HEK293 (cell line): ENCODE data around the gene SF3A1.

Source experiments
- CTCF ChIA-PET: fragments of 350-600 bp; formaldehyde crosslinking; extraction: SDS; loops from one replicate; lab custom pipeline; 2021; ENCODE audit warnings: antibody characterized with exemption; lab: Yijun Ruan, JAX
- POLR2A ChIA-PET: fragments of 300-600 bp; formaldehyde crosslinking; extraction: SDS; loops from one replicate; lab custom pipeline; 2020; ENCODE audit warnings: antibody characterized with exemption, inconsistent platforms; lab: Yijun Ruan, JAX
- H3K27ac ChIP-seq: fragments of 200-500 bp; sonication (Bioruptor generic); 2 replicates; pipeline ENCODE4 v1.5.1; 2014; ENCODE audit warnings: low read depth, low read length, control low read depth, inconsistent platforms; ENCODE audit errors: extremely low read depth
- H3K36me3 ChIP-seq, 2 experiments: fragments of 200-500 bp in 1 of 2; sonication (Bioruptor generic) in 1 of 2; 1 replicate in 1 of 2; 2 replicates in 1 of 2; pipeline ENCODE4 v1.5.1; 2014 to 2017; ENCODE audit warnings: inconsistent platforms in 2 of 2, low read length in 2 of 2; ENCODE audit not compliant: control insufficient read depth in 2 of 2, insufficient read depth in 1 of 2
- H3K4me1 ChIP-seq: fragments of 200-500 bp; sonication (Bioruptor generic); 2 replicates; pipeline ENCODE4 v1.5.1; 2014; ENCODE audit warnings: mild to moderate bottlenecking, low read length, inconsistent platforms; ENCODE audit not compliant: control insufficient read depth, insufficient read depth
- H3K4me3 ChIP-seq: 2 replicates; pipeline ENCODE4 v1.5.1; 2011; ENCODE audit warnings: low read depth, mild to moderate bottlenecking, control low read depth, low read length, moderate library complexity
- H3K9me3 ChIP-seq: fragments of 200-500 bp; sonication (Bioruptor generic); 2 replicates; pipeline ENCODE4 v1.5.1; 2014; ENCODE audit warnings: low read depth, low read length, inconsistent platforms; ENCODE audit not compliant: control insufficient read depth, insufficient read depth
- KLF16 ChIP-seq: fragments of 450-650 bp; formaldehyde crosslinking; IDR thresholded peaks from 2 replicates; pipeline ENCODE4 v1.5.1; 2017; ENCODE audit warnings: missing biosample characterization, missing genetic modification characterization
- KLF7 ChIP-seq: fragments of 450-650 bp; formaldehyde crosslinking; IDR thresholded peaks from 2 replicates; pipeline ENCODE4 v1.5.1; 2016; ENCODE audit warnings: missing biosample characterization, missing genetic modification characterization, borderline replicate concordance
- RBAK ChIP-seq: fragments of 450-650 bp; formaldehyde crosslinking; IDR thresholded peaks from 2 replicates; pipeline ENCODE4 v1.5.1; 2016; ENCODE audit warnings: missing biosample characterization, missing genetic modification characterization
- SETDB1 ChIP-seq: IDR thresholded peaks from one replicate; pipeline ENCODE4 v1.6.1; 2017; ENCODE audit warnings: mild to moderate bottlenecking, low read length, moderate library complexity, mixed read lengths; ENCODE audit not compliant: insufficient read length
- TCF7L2 ChIP-seq: IDR thresholded peaks from 2 replicates; pipeline ENCODE4 v1.6.1; 2011; ENCODE audit warnings: low read depth, mild to moderate bottlenecking, inconsistent platforms, low read length, moderate library complexity, borderline replicate concordance
- TRIM28 ChIP-seq: IDR thresholded peaks from 2 replicates; pipeline ENCODE4 v1.6.1; 2011; ENCODE audit warnings: low read length, control low read depth, borderline replicate concordance
- ZBTB1 ChIP-seq: fragments of 450-650 bp; formaldehyde crosslinking; IDR thresholded peaks from 2 replicates; pipeline ENCODE4 v1.5.1; 2016; ENCODE audit warnings: missing biosample characterization, missing genetic modification characterization
- ZNF112 ChIP-seq: fragments of 450-650 bp; formaldehyde crosslinking; IDR thresholded peaks from 2 replicates; pipeline ENCODE4 v1.5.0; 2017; ENCODE audit warnings: missing biosample characterization, missing genetic modification characterization
- ZNF175 ChIP-seq: fragments of 450-650 bp; formaldehyde crosslinking; IDR thresholded peaks from 2 replicates; pipeline ENCODE4 v1.5.1; 2016; ENCODE audit warnings: missing biosample characterization, missing genetic modification characterization
- ZNF18 ChIP-seq: fragments of 450-650 bp; formaldehyde crosslinking; IDR thresholded peaks from 2 replicates; pipeline ENCODE4 v1.5.1; 2016; ENCODE audit warnings: missing biosample characterization, missing genetic modification characterization
- ZNF223 ChIP-seq: fragments of 450-650 bp; formaldehyde crosslinking; IDR thresholded peaks from 2 replicates; pipeline ENCODE4 v1.5.1; 2016; ENCODE audit warnings: missing biosample characterization, missing genetic modification characterization
- ZNF311 ChIP-seq: fragments of 450-650 bp; formaldehyde crosslinking; IDR thresholded peaks from 2 replicates; pipeline ENCODE4 v1.5.1; 2017; ENCODE audit warnings: missing biosample characterization, missing genetic modification characterization, borderline replicate concordance
- ZNF362 ChIP-seq: fragments of 450-650 bp; formaldehyde crosslinking; IDR thresholded peaks from 2 replicates; pipeline ENCODE4 v1.5.1; 2016; ENCODE audit warnings: missing biosample characterization, missing genetic modification characterization
- ZNF510 ChIP-seq: fragments of 450-650 bp; formaldehyde crosslinking; IDR thresholded peaks from 2 replicates; pipeline ENCODE4 v1.5.1; 2018; ENCODE audit warnings: mild to moderate bottlenecking, missing genetic modification characterization, missing biosample characterization; ENCODE audit not compliant: insufficient replicate concordance
- ZNF529 ChIP-seq: fragments of 450-650 bp; formaldehyde crosslinking; IDR thresholded peaks from 2 replicates; pipeline ENCODE4 v1.5.1; 2017; ENCODE audit warnings: missing genetic modification characterization, missing biosample characterization; ENCODE audit not compliant: insufficient replicate concordance
- ZNF600 ChIP-seq: fragments of 450-650 bp; formaldehyde crosslinking; IDR thresholded peaks from 2 replicates; pipeline ENCODE4 v1.5.1; 2016; ENCODE audit warnings: missing biosample characterization, missing genetic modification characterization
- ZNF768 ChIP-seq: fragments of 450-650 bp; formaldehyde crosslinking; IDR thresholded peaks from 2 replicates; pipeline ENCODE4 v1.5.1; 2018; ENCODE audit warnings: missing biosample characterization, mild to moderate bottlenecking, missing genetic modification characterization
- ZSCAN16 ChIP-seq: fragments of 450-650 bp; formaldehyde crosslinking; IDR thresholded peaks from 2 replicates; pipeline ENCODE4 v1.5.1; 2016; ENCODE audit warnings: missing biosample characterization, missing genetic modification characterization
- TF ChIP-seq, protein P1 (sequence below): fragments of 450-650 bp; formaldehyde crosslinking; IDR thresholded peaks from 2 replicates; pipeline ENCODE4 v1.5.1; 2016; ENCODE audit warnings: missing biosample characterization, missing genetic modification characterization
- TF ChIP-seq, protein P2 (sequence below): fragments of 450-650 bp; IDR thresholded peaks from 2 replicates; pipeline ENCODE4 v1.5.1; 2018; ENCODE audit warnings: missing biosample characterization, missing genetic modification characterization

SF3A1 gene

DNA sequence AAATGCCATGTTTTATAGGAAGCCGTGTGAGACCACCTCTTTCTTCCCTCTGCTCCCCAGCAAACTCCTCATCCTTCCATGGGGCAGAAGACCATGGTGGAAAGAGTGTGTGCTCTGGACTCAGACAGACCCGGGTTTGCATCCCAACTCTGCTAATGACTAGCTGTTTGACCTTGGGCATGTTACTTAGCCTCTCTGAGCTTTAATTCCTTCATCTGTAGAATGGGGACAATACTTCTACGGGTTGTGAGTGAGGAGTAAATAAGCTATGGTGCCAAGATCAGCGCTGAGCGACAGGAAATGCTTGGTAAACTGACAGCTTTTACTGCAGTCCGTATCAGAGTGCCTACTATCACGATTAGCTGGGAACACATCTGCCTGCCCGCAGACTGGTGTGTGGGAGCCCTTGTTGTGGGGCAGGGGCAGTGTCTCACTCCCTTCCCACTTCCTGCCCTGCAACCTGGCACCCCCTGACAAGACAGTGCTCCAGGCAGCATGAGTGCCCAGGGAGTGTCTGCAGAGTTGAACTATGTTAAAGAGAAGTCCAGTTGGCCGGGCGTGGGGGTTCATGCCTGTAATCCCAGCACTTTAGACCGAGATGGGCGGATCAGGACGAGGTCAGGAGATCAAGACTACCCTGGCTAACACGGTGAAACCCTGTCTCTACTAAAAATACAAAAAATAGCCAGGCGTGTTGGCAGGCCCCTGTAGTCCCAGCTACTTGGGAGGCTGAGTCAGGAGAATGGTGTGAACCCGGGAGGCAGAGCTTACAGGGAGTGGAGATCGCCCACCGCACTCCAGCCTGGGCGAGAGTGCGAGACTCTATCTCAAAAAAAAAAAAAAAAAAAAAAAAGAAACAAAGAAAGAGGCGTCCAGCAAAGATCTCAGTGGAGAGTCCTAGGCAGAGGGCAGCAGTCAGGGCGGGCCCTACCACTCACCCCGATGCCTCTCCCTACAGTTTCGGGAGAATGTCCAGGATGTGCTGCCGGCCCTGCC lies 42.3 kb upstream of the SF3A1 start:
- Histone ChIP-seq H3K4me1 (peaks cover 3% of the 10 kb centered on the region; the same call in 1 of the 2 replicates), H3K9me3 (no peaks in the 10 kb centered on the region), H3K4me3 (no peak overlapping the region), H3K27ac (no peak overlapping the region), H3K36me3 (peaks cover 0 to 12% of the 10 kb centered on the region in 2 experiments; a peak in 2 of 3 replicates)
- POLR2A ChIA-PET: interaction anchor here (0.9 to 4.6 kb wide), 3 partner anchors 10 to 42 kb away, joined by 3 to 86 read pairs (median 14); partner anchors contain the start of genes CCDC157, MTFP1 and SF3A1
- TF ChIP-seq RBAK (tag by site-specific recombination): no peak
- TF ChIP-seq ZBTB1 (tag by site-specific recombination): no peak
- TF ChIP-seq, protein P1, sequence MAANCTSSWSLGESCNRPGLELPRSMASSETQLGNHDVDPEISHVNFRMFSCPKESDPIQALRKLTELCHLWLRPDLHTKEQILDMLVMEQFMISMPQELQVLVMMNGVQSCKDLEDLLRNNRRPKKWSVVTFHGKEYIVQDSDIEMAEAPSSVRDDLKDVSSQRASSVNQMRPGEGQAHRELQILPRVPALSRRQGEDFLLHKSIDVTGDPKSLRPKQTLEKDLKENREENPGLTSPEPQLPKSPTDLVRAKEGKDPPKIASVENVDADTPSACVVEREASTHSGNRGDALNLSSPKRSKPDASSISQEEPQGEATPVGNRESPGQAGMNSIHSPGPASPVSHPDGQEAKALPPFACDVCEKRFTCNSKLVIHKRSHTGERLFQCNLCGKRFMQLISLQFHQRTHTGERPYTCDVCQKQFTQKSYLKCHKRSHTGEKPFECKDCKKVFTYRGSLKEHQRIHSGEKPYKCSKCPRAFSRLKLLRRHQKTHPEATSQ (tag by site-specific recombination): no peak
- TF ChIP-seq ZNF112 (tag by site-specific recombination): no peak
- TF ChIP-seq ZNF510 (tag by site-specific recombination): no peak
- peak; percentile 30; the same call in 1 of the 2 replicates for TF ChIP-seq ZNF18
- TF ChIP-seq ZSCAN16 (tag by site-specific recombination): no peak
- TF ChIP-seq KLF16 (tag by site-specific recombination): no peak
- no peak for TF ChIP-seq ZNF529 (tag by site-specific recombination)
- peak; percentile 79; the same call in 1 of the 2 replicates for TF ChIP-seq ZNF768
- TF ChIP-seq, protein P2, sequence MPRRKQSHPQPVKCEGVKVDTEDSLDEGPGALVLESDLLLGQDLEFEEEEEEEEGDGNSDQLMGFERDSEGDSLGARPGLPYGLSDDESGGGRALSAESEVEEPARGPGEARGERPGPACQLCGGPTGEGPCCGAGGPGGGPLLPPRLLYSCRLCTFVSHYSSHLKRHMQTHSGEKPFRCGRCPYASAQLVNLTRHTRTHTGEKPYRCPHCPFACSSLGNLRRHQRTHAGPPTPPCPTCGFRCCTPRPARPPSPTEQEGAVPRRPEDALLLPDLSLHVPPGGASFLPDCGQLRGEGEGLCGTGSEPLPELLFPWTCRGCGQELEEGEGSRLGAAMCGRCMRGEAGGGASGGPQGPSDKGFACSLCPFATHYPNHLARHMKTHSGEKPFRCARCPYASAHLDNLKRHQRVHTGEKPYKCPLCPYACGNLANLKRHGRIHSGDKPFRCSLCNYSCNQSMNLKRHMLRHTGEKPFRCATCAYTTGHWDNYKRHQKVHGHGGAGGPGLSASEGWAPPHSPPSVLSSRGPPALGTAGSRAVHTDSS (tag by site-specific recombination): no peak
- no peak for TF ChIP-seq ZNF223 (tag by site-specific recombination)
- no peak for TF ChIP-seq ZNF311 (tag by site-specific recombination)
- no peak for TF ChIP-seq KLF7
- TF ChIP-seq ZNF600 (tag by site-specific recombination): 0 out of 2 replicates have a peak, but pooled peaks have one; percentile 18
- TF ChIP-seq ZNF175 (tag by site-specific recombination): no peak
- TF ChIP-seq TCF7L2: no peak
- TF ChIP-seq ZNF362 (tag by site-specific recombination): no peak
- TF ChIP-seq SETDB1: no peak
- no peak for TF ChIP-seq TRIM28
- CTCF ChIA-PET: interaction anchor here (0.9 to 1.0 kb wide), 3 partner anchors 28 to 136 kb away, joined by 3 to 4 read pairs (median 3); no protein-coding TSS in a partner anchor
